Parathyroid adenoma (tissue), 2 donors: Measurements from ENCODE around the gene AP5S1.
"Not testable (repeated sequence)": the region's sequence is repeated elsewhere in the genome, so short reads cannot be mapped to it uniquely, and the experiment has no call there.

Source experiments
- H2AFZ ChIP-seq: fragments of 300-600 bp; sonication (generic); one replicate; pipeline ENCODE4 v1.7.0; 2017; ENCODE audit warnings: antibody characterized with exemption, mild to moderate bottlenecking
- H3K27ac ChIP-seq: fragments of 300-600 bp; sonication (generic); one replicate; pipeline ENCODE4 v1.7.0; 2017
- H3K27me3 ChIP-seq: fragments of 300-600 bp; sonication (generic); one replicate; pipeline ENCODE4 v1.7.0; 2017; ENCODE audit warnings: low read length; ENCODE audit not compliant: control insufficient read depth, insufficient read depth
- H3K36me3 ChIP-seq: fragments of 300-600 bp; sonication (generic); one replicate; pipeline ENCODE4 v1.7.0; 2017; ENCODE audit warnings: low read length; ENCODE audit not compliant: control insufficient read depth, insufficient read depth
- H3K4me1 ChIP-seq: fragments of 300-600 bp; sonication (generic); one replicate; pipeline ENCODE4 v1.7.0; 2017; ENCODE audit warnings: control low read depth
- H3K4me2 ChIP-seq: fragments of 300-600 bp; sonication (generic); one replicate; pipeline ENCODE4 v1.7.0; 2017; ENCODE audit warnings: low read length
- H3K4me3 ChIP-seq: fragments of 300-600 bp; sonication (generic); one replicate; pipeline ENCODE4 v1.7.0; 2017; ENCODE audit warnings: low read depth, low read length
- H3K79me2 ChIP-seq: fragments of 300-600 bp; sonication (generic); one replicate; pipeline ENCODE4 v1.7.0; 2017; ENCODE audit warnings: control low read depth
- H3K9ac ChIP-seq: fragments of 300-600 bp; sonication (generic); one replicate; pipeline ENCODE4 v1.7.0; 2017; ENCODE audit warnings: mild to moderate bottlenecking
- H3K9me3 ChIP-seq: fragments of 300-600 bp; sonication (generic); one replicate; pipeline ENCODE4 v1.7.0; 2017; ENCODE audit warnings: low read length; ENCODE audit not compliant: control insufficient read depth
- CTCF ChIP-seq: fragments of 300-600 bp; sonication (generic); IDR thresholded peaks from one replicate; pipeline ENCODE4 v1.7.0; 2017; ENCODE audit warnings: antibody characterized with exemption, mild to moderate bottlenecking
- donor health status: primary hyperparathyroidism.

AP5S1 gene

GRCh38 chr20:3823881-3824280, 3.5 kb downstream of the AP5S1 start:
- H3K79me2 ChIP-seq, result no peaks in the 10 kb centered on the region
- no peak overlapping the region for H3K9ac ChIP-seq
- no peaks in the 10 kb centered on the region for H3K27me3 ChIP-seq
- H3K9me3 ChIP-seq, result no peaks in the 10 kb centered on the region
- H3K36me3 ChIP-seq, result no peaks in the 10 kb centered on the region
- no peak overlapping the region for H3K27ac ChIP-seq
- no peak overlapping the region for H3K4me3 ChIP-seq
- H3K4me2 ChIP-seq, result no peak overlapping the region
- peaks cover 5% of the 10 kb centered on the region for H3K4me1 ChIP-seq
- TF ChIP-seq CTCF, result no peak
- H2AFZ ChIP-seq, result no peak overlapping the region

GRCh38 chr20:3825526-3825925, 5.2 kb downstream of the AP5S1 start:
- no peaks in the 10 kb centered on the region for H3K36me3 ChIP-seq
- no peaks in the 10 kb centered on the region for H3K9me3 ChIP-seq
- H3K4me3 ChIP-seq, result no peak overlapping the region
- no peak overlapping the region for H3K9ac ChIP-seq
- no peak overlapping the region for H3K4me2 ChIP-seq
- H3K4me1 ChIP-seq, result no peaks in the 10 kb centered on the region
- no peak for TF ChIP-seq CTCF
- H2AFZ ChIP-seq, result no peak overlapping the region
- no peaks in the 10 kb centered on the region for H3K79me2 ChIP-seq
- no peak overlapping the region for H3K27ac ChIP-seq
- H3K27me3 ChIP-seq, result no peaks in the 10 kb centered on the region

GRCh38 chr20:3826420-3826819, 6.1 kb downstream of the AP5S1 start:
- Histone ChIP-seq H2AFZ (no peak overlapping the region), H3K27ac (no peak overlapping the region), H3K4me1 (no peaks in the 10 kb centered on the region), H3K79me2 (no peaks in the 10 kb centered on the region), H3K9me3 (no peaks in the 10 kb centered on the region), H3K36me3 (no peaks in the 10 kb centered on the region), H3K4me2 (no peak overlapping the region), H3K27me3 (no peaks in the 10 kb centered on the region), H3K4me3 (no peak overlapping the region), H3K9ac (no peak overlapping the region)
- TF ChIP-seq CTCF, result no peak

GRCh38 chr20:3828798-3829197, 8.5 kb downstream of the AP5S1 start:
- H2AFZ ChIP-seq, result no peak overlapping the region
- H3K79me2 ChIP-seq, result no peaks in the 10 kb centered on the region
- no peaks in the 10 kb centered on the region for H3K9me3 ChIP-seq
- H3K27me3 ChIP-seq, result no peaks in the 10 kb centered on the region
- H3K4me3 ChIP-seq, result no peak overlapping the region
- H3K4me2 ChIP-seq, result no peak overlapping the region
- H3K36me3 ChIP-seq, result no peaks in the 10 kb centered on the region
- no peaks in the 10 kb centered on the region for H3K4me1 ChIP-seq
- no peak for TF ChIP-seq CTCF
- H3K27ac ChIP-seq, result no peak overlapping the region
- H3K9ac ChIP-seq, result no peak overlapping the region

GRCh38 chr20:3829891-3830290, 9.5 kb downstream of the AP5S1 start:
- not testable (repeated sequence) for H2AFZ ChIP-seq, H3K9ac ChIP-seq, H3K27me3 ChIP-seq, H3K79me2 ChIP-seq, H3K4me2 ChIP-seq, H3K36me3 ChIP-seq, H3K9me3 ChIP-seq, H3K27ac ChIP-seq, H3K4me1 ChIP-seq, H3K4me3 ChIP-seq
